GM12865 (cell line): ENCODE data around the gene PPM1L.

Source experiments
- DNase-seq: peaks from one replicate; pipeline ENCODE4 v3.0.0; 2010; ENCODE audit warnings: low read depth
- H3K4me3 ChIP-seq: 2 replicates; pipeline ENCODE4 v1.5.1; 2011; ENCODE audit warnings: mild to moderate bottlenecking, low read depth, low read length, control low read depth
- TF ChIP-seq, protein P1 (sequence below): IDR thresholded peaks from 2 replicates; pipeline ENCODE4 v1.5.1; 2011; ENCODE audit warnings: low read length, control low read depth, low read depth, inconsistent platforms; ENCODE audit not compliant: insufficient read depth; ENCODE audit errors: missing control alignments

PPM1L gene

DNA sequence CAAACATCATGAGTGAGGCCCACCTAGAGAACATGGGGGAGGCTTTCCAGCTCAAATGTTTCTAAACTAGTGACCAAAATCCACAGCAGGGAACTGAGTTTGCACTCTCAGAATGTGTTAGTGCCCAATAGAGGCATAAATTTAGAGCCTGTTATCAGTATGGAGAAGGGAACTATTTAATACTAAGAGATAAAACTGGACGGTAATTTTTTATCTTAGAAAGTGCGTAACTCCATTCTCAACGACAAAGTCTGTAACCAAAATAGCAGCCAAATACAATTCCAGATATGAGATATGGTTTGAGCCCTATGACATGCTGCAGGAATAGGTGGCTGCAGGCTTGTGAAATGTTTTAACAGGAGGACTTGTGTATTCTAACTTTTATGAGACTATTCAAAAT is 345.6 kb downstream of the PPM1L start:
- TF ChIP-seq, protein P1, sequence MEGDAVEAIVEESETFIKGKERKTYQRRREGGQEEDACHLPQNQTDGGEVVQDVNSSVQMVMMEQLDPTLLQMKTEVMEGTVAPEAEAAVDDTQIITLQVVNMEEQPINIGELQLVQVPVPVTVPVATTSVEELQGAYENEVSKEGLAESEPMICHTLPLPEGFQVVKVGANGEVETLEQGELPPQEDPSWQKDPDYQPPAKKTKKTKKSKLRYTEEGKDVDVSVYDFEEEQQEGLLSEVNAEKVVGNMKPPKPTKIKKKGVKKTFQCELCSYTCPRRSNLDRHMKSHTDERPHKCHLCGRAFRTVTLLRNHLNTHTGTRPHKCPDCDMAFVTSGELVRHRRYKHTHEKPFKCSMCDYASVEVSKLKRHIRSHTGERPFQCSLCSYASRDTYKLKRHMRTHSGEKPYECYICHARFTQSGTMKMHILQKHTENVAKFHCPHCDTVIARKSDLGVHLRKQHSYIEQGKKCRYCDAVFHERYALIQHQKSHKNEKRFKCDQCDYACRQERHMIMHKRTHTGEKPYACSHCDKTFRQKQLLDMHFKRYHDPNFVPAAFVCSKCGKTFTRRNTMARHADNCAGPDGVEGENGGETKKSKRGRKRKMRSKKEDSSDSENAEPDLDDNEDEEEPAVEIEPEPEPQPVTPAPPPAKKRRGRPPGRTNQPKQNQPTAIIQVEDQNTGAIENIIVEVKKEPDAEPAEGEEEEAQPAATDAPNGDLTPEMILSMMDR = no peak
- H3K4me3 ChIP-seq = no peak overlapping the region
- no peak for DNase-seq

DNA sequence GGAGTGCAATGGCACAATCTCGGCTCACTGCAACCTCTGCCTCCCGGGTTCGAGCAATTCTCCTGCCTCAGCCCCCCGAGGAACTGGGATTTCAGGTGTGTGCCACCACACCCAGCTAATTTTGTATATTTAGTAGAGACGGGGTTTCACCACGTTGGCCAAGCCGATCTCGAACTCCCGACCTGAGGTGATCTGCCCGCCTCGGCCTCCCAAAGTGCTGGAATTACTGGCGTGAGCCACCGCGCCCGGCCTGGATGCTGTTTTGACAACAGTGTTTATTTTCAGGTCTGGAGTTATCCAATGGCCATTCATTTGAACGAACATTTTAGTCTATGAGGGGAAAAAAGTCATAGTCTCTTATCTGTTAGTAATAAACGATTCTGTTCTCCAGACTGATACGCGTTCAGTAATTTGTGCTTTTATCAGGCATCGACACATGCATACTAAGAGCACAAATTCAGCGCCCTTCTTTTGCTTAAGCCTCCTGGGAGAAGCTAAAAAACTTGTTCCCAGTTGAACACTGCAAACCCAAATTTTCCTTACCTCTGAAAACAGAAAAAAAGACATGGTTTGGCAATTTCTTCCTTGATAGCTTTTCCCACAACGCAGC is 347.9 kb downstream of the PPM1L start:
- no peak overlapping the region for H3K4me3 ChIP-seq
- no peak for DNase-seq
- TF ChIP-seq, protein P1 = no peak

DNA sequence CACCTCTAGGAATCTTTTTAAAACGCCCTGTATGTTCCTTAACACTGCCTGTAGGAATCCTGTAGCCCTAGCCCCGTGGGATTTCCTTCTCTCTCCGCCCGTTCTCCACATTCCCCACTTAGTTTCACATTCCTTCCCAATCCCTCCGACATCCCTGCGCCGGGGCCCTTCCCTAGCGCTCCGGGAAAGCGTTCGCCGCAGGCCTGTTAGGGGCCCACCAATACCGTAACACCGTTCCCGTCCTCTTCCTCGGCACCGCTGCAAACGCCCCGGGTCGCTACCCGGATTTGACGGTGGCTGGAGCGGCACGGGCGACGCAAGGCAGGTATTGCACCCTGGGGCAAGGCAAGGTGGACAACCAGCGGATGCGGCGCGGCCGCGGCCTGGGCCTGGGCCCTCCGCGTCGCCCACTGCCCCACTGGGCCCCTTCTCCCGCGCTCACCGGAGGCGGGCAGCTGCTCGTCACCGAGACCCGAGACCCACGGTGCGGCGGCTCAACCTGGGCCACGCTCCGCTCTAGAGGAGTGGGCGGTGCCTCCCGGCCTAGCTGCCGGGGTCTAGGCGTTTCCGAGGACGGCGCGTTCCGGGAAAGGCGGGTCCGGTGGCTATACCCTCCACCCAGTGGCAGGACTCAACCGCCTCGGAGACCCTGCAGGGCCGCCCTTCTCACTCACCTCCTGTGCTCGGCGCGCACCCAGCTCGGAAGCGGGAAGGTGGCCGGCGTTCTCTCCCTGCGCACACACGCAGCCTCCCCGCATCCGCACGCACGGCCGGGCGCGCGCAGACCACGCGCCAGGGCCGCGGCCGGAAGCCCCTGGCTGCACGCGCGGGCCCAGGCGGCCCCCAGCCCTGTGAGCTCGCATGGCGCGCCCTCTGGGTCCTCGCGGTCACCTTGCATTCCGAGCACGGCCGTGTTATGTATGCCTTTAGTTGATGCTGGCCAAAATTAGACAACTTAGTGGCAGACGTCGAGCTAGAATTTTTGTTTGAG is 348.8 kb downstream of the PPM1L start, which contains the start of gene B3GALNT1:
B3GALNT1 (minus strand) TSS at position 789 of the 991 bp plus-strand sequence. CDS start 18,595 bp downstream, outside the sequence.
- DNase-seq = peak; percentile 26
- TF ChIP-seq, protein P1 = no peak
- H3K4me3 ChIP-seq = peak within 1 kb of the TSS; percentile 45

DNA sequence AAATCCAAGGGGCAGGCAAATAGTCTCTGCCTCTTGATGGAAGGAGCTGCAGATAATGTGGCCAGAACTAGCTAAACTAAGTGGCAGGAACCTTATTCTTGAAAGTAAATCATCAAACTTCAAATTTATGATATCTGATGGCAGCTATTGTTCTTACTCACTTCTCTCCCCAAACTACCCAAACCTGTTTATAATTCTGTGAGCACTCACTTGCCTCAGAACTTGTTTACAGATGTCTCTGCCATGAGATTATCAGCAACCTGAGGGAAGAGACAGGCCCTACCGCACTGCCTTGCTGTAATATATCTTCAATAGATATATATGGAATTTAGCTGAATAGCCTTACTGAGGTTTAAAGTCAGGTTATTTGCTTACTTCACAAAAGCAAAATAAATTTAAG is 351.3 kb downstream of the PPM1L start:
- TF ChIP-seq, protein P1 = no peak
- DNase-seq = no peak

DNA sequence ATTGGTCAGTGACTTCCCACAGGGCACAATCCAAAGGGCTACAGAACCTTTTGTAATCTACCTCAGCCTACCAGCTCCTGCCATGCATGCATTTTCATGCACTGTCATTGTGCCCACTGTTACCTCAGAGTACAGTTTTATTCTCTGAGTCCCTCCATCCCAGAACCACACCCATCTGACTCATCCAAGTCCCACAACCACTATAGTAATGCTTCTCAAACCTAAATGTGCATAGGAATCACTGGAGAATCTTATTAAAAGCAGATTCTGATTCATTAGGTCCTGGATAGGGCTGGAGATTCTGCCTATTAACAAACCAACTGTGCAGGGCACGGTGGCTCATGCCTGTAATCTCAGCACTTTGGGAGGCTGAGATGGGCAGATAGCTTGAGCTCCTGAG is 352.8 kb downstream of the PPM1L start:
- H3K4me3 ChIP-seq = no peak overlapping the region
- DNase-seq = no peak
- TF ChIP-seq, protein P1 = no peak

More for the DNA sequence above, 351.3 kb downstream of the PPM1L start:
- no peak overlapping the region for H3K4me3 ChIP-seq

DNA sequence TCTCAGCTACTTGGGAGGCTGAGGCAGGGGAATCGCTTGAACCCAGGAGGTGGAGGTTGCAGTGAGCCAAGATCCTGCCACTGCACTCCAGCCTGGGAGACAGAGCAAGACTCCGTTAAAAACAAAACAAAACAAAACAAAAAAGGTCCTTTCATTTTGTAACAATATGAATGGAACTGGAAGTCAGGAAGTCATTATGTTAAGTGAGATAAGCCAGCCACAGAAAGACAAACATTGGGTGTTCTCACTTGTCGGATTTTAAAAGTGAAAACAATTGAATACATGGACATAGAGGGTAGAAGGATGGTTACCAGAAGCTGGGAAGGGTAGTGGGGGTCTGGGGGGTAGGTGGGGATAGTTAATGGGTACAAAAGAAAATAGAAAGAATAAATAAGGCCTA is 361.6 kb downstream of the PPM1L start:
- TF ChIP-seq, protein P1 = no peak

DNA sequence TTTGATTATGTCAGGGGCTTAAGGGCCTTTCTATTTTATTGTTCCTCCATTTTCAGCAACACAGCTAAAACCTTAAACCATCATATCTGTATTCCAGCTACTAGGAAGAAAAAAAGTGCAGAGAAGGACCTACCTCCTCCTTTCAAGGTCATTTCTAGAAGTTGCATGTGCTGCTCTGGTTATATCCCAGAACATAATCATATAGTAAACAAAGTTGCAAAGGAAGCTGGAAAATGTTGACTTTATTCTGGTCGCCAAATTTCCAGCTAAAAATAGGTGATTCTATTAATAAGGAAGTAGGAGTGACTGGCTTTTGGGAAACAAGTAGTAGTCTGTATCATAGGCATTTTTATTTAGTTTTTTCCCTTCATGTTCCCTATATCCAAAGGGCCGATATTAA is 370.5 kb downstream of the PPM1L start:
- TF ChIP-seq, protein P1 = no peak
- no peak for DNase-seq
- H3K4me3 ChIP-seq = no peak overlapping the region

More for the DNA sequence above, 361.6 kb downstream of the PPM1L start:
- DNase-seq = no peak
- no peak overlapping the region for H3K4me3 ChIP-seq
